Neural progenitor cell (in vitro differentiated cells): Measurements from ENCODE around the gene TMIE.

ENCODE experiments used
- EZH2 ChIP-seq: fragments of 200-600 bp; sonication (generic); IDR thresholded peaks from 2 replicates; pipeline ENCODE4 v1.6.1; 2017; ENCODE audit warnings: antibody characterized with exemption, mild to moderate bottlenecking, moderate library complexity
- TF ChIP-seq, protein P1 (sequence below): fragments of 200-600 bp; sonication (generic); IDR thresholded peaks from 2 replicates; pipeline ENCODE4 v1.5.1; 2017; ENCODE audit warnings: antibody characterized with exemption, mild to moderate bottlenecking

DNA sequence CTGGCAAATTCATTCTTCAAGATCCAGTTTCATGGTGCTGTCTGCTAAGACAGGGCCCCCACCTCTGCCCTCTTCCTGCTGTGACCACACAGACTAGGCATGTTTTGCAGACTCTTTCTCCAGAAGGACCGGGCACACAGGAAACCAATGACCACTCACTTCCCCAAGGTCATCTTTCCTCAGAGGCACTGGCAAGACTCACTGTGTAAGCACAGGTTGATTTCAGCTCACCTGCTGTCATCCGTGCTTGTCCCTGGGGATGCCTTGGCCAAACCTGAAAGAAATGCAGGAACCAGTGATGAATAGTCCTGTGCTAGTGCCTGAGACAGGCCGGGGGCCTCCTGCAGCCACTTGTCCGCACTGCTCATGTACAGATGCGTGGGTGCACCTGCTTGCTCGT is 41.2 kb upstream of the TMIE start:
- TF ChIP-seq, protein P1, sequence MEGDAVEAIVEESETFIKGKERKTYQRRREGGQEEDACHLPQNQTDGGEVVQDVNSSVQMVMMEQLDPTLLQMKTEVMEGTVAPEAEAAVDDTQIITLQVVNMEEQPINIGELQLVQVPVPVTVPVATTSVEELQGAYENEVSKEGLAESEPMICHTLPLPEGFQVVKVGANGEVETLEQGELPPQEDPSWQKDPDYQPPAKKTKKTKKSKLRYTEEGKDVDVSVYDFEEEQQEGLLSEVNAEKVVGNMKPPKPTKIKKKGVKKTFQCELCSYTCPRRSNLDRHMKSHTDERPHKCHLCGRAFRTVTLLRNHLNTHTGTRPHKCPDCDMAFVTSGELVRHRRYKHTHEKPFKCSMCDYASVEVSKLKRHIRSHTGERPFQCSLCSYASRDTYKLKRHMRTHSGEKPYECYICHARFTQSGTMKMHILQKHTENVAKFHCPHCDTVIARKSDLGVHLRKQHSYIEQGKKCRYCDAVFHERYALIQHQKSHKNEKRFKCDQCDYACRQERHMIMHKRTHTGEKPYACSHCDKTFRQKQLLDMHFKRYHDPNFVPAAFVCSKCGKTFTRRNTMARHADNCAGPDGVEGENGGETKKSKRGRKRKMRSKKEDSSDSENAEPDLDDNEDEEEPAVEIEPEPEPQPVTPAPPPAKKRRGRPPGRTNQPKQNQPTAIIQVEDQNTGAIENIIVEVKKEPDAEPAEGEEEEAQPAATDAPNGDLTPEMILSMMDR: no peak
- TF ChIP-seq EZH2: no peak
